Esophagus muscularis mucosa (tissue), 4 donors: Measurements from ENCODE around the gene GLIS1. TPM values are rescaled to one million over a fixed set of nuclear protein-coding genes. Genes with fewer than 3 reads are reported as not detected.

ENCODE experiments used
- DNase-seq: peaks from one replicate; pipeline ENCODE4 v3.0.0-alpha.2; 2017; ENCODE audit errors: extremely low spot score
- H3K27ac ChIP-seq, 4 donors: fragments of 200-600 bp; sonication (generic); replicated peaks in 1 of 4; 1 replicate in 3 of 4; 2 replicates in 1 of 4; pipeline ENCODE4 v1.5.1; 2016 to 2019; ENCODE audit warnings: mild to moderate bottlenecking in 1 of 4
- H3K27me3 ChIP-seq, 4 donors: fragments of 200-600 bp; sonication (generic); one replicate each; pipeline versions ENCODE4 v1.5.1 to v1.6.0; 2016 to 2019
- H3K36me3 ChIP-seq, 4 donors: fragments of 200-600 bp; sonication (generic); one replicate each; pipeline ENCODE4 v1.5.1; 2016 to 2019
- H3K4me1 ChIP-seq, 4 donors: fragments of 200-600 bp; sonication (generic); one replicate each; pipeline ENCODE4 v1.5.1; 2016 to 2019
- H3K4me3 ChIP-seq, 4 donors: fragments of 200-600 bp; sonication (generic); 1 replicate in 2 of 4; 2 replicates in 2 of 4; pipeline ENCODE4 v1.5.1; 2016 to 2019; ENCODE audit warnings: mild to moderate bottlenecking in 4 of 4, moderate library complexity in 1 of 4
- H3K9me3 ChIP-seq, 4 donors: fragments of 200-600 bp; sonication (generic); 1 replicate in 3 of 4; 2 replicates in 1 of 4; pipeline ENCODE4 v1.5.1; 2016 to 2019
- EP300 ChIP-seq: sonication (generic); formaldehyde crosslinking; IDR thresholded peaks from one replicate; pipeline ENCODE4 v1.6.1; 2017; ENCODE audit warnings: antibody characterized with exemption
- POLR2A ChIP-seq: fragments of 450-650 bp; IDR thresholded peaks from one replicate; pipeline ENCODE4 v1.6.1; 2017; ENCODE audit warnings: antibody characterized with exemption, moderate library complexity, mild to moderate bottlenecking, low read depth
- POLR2AphosphoS5 ChIP-seq, 2 donors: sonication (generic); formaldehyde crosslinking; IDR thresholded peaks; one replicate each; pipeline ENCODE4 v1.6.1; 2017; ENCODE audit warnings: antibody characterized with exemption in 2 of 2
- WGBS: methylation state at CpG from one replicate; pipeline ENCODE4 v1.1.5; 2018; 5-methylcytosine and 5-hydroxymethylcytosine counted together
- intact Hi-C: fragments of 100-400 bp; cut with DNase I; formaldehyde crosslinking; loops from one replicate; pipeline ENCODE4 v1.15.1; 2023
- total RNA-seq, 4 donors: library from RNA; depleted of rRNA; stranded (reverse); fragments of >200 nt; gene quantifications; one replicate each; pipeline versions ENCODE4 v1.1.0 to v1.2.1, GENCODE V29; 2016
- TF ChIP-seq, protein P1 (sequence below), 3 experiments: fragments of 200-600 bp in 2 of 3; fragments of 450-650 bp in 1 of 3; sonication (generic) in 2 of 3; IDR thresholded peaks; one replicate each; pipeline ENCODE4 v1.5.1; 2017 to 2019; ENCODE audit warnings: antibody characterized with exemption in 3 of 3, mild to moderate bottlenecking in 2 of 3, moderate library complexity in 1 of 3

GLIS1 gene
- total RNA-seq, 4 donors from 2014 or later = 0.17 to 0.42 TPM; not detected in 2

DNA sequence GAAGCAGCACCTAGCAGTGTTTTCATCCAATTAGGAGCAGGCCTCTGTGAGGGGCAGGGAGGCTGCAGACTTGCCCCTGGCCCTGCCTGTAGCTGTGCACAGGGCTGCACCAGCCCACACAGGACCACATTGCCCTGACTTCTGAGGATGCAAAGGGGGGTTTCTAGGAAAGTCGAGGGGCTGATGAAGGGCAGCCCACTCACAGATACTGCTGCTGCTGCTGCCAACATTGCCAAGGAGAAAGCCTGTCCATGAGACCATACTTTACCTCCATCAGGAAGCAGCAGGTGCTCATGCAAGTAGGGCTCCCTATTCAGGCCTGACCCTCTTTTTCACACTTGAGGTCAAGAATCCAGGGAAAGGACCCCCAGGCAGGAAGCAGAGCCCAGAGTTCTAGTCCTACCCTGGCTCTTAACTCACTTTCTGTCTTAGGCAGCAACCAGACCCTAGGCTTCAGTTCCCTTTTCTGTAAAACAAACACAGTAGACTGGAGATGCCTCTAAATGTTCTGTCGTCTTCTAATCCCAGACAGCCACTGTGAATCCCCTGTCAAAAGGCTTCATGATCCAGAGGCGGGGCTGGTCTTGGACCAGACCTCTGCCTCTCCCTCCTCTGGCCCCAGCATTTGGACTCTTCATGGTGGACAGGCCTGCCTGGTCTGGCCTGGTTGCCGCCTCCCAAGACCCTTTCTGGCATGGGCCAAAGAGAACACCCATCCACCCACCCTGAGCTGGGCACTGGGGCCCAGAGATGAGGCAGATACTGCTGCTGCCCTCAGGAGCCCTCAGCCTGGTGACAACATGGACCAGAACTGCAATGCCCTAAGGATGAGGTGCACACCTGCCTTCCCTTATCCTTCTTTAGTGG, 120.2 kb downstream of the GLIS1 start:
- Histone ChIP-seq H3K27ac (no peak overlapping the region), H3K9me3 (no peaks in the 10 kb centered on the region), H3K27me3 (no peaks in the 10 kb centered on the region), H3K4me1 (peaks cover 0 to 7% (median 0%) of the 10 kb centered on the region in 4 donors), H3K36me3 (no peaks in the 10 kb centered on the region), H3K4me3 (no peak overlapping the region)
- 86% methylated on average over 3 of the region's 4 CpGs for WGBS
- no peak for TF ChIP-seq EP300
- intact Hi-C loops = no loop called here
- no peak for DNase-seq

DNA sequence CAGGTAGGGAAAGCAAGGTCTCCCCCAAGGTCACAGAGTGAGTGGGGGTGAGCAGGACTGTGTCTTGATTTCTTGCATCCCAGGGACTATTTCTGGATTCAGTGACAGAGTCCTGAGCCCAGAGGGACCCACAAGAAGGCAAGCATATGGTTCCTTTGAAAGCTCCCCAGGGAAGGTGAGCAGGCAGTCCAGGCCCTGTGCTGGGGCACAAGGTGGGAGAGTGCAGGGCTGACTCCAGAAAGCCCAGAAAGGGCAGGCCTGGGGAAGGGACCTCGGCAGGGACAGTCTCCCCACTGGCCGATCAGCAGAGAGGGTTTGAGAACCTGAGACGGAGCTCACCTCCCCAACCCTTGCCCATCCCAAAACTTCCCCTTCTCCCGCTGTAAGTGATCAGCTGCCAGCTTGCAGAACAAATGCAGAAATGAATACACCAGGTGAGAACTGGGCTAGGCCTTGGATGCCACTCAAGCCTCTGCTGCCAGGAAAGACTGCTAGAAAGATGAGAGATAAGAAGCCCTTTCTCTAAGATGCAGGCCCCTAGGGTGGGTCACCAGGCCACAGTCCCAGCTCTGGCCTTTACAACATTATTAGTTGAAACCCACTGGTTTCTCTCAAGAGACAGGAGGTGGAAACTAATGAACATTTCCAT, 121.0 kb downstream of the GLIS1 start:
- Histone ChIP-seq H3K27me3 (no peaks in the 10 kb centered on the region), H3K4me3 (no peak overlapping the region), H3K9me3 (no peaks in the 10 kb centered on the region), H3K36me3 (no peaks in the 10 kb centered on the region), H3K4me1 (peaks cover 0 to 7% (median 0%) of the 10 kb centered on the region in 4 donors), H3K27ac (no peak overlapping the region)
- 89% methylated on average over 4 of the region's 4 CpGs for WGBS
- TF ChIP-seq EP300 (no peak), POLR2AphosphoS5 (IDR thresholded peaks at IDR 0.05) (no peak), POLR2A (no peak)
- TF ChIP-seq, protein P1, sequence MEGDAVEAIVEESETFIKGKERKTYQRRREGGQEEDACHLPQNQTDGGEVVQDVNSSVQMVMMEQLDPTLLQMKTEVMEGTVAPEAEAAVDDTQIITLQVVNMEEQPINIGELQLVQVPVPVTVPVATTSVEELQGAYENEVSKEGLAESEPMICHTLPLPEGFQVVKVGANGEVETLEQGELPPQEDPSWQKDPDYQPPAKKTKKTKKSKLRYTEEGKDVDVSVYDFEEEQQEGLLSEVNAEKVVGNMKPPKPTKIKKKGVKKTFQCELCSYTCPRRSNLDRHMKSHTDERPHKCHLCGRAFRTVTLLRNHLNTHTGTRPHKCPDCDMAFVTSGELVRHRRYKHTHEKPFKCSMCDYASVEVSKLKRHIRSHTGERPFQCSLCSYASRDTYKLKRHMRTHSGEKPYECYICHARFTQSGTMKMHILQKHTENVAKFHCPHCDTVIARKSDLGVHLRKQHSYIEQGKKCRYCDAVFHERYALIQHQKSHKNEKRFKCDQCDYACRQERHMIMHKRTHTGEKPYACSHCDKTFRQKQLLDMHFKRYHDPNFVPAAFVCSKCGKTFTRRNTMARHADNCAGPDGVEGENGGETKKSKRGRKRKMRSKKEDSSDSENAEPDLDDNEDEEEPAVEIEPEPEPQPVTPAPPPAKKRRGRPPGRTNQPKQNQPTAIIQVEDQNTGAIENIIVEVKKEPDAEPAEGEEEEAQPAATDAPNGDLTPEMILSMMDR (IDR thresholded peaks at IDR 0.05) = no peak
- intact Hi-C loops = no loop called here
- no peak for DNase-seq

DNA sequence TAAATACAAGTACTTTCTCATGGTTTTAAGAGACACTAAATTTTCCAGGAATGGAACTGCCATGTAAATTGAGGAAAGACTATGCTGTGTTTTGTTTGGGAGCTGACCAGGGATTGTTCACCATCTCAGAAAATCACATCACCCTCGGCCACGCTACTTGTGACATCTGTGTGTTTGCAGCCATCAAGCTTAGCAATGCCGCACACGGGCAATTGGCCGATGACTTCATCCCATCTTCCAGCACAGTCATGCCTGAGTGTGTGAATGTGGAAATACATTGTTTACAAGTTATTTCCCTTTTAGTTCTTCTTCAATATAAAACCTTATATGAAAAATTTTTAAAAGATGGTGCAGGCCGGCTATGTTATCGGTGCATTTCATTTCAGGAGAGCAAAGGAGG, 121.6 kb downstream of the GLIS1 start:
- DNase-seq = no peak
- 91% methylated on average over 7 of the region's 7 CpGs for WGBS
- H3K27me3 ChIP-seq = no peaks in the 10 kb centered on the region
- H3K4me3 ChIP-seq = no peak overlapping the region
- no peaks in the 10 kb centered on the region for H3K36me3 ChIP-seq
- H3K27ac ChIP-seq = no peak overlapping the region
- peaks cover 0 to 7% (median 0%) of the 10 kb centered on the region in 4 donors for H3K4me1 ChIP-seq
- H3K9me3 ChIP-seq = no peaks in the 10 kb centered on the region
- no peak for TF ChIP-seq EP300
- no peak for TF ChIP-seq POLR2A
- TF ChIP-seq POLR2AphosphoS5 (IDR thresholded peaks at IDR 0.05) = no peak
- TF ChIP-seq, protein P1 (IDR thresholded peaks at IDR 0.05) = no peak
- intact Hi-C loops = no loop called here

DNA sequence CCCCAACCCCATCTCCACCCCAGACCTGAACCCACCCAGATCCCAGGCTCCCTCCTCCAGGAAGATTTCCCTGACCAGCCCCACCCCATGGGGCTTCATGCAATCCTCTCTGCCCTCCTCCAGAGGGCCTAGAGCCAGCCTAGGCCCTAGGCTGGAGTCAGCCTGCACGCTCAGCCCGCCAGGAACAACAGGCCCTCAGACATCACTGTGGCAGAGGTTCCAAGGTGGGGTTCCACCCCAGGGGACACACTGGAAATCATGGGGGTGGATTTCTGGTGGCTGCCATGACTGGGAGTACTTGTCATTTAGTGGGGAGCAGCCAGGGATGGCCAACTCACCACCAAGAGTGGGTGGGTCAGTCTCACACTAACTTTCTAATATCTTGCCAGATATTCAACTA, 122.0 kb downstream of the GLIS1 start:
- no peak overlapping the region for H3K4me3 ChIP-seq
- H3K27ac ChIP-seq = no peak overlapping the region
- DNase-seq = no peak
- TF ChIP-seq EP300 = no peak
- TF ChIP-seq POLR2AphosphoS5 (IDR thresholded peaks at IDR 0.05) = no peak
- H3K9me3 ChIP-seq = peaks cover 0 to 1% (median under 1%) of the 10 kb centered on the region in 4 donors
- 100% methylated on average over 2 of the region's 2 CpGs for WGBS
- no peaks in the 10 kb centered on the region for H3K27me3 ChIP-seq
- H3K4me1 ChIP-seq = peaks cover 0 to 7% (median 0%) of the 10 kb centered on the region in 4 donors
- H3K36me3 ChIP-seq = no peaks in the 10 kb centered on the region
- intact Hi-C loops = no loop called here

DNA sequence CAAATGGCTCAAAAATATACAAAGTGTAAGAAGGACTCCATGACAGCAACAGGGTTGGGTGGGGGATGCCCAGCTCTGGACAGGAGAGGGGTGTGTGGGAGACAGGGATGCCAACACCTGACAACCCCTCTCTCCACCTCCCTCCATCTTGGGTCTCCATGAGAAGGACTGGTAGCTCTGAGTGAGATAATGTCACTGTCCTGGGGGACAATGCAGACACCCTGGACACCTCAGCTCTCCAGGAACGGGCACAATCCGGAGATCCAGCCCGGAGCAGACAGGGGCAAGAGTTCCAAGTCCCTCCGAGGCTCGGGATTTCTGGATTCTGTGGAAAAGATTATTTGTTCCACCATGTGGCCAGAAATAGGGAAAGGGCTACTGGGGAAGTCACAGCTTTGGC, 122.5 kb downstream of the GLIS1 start:
- DNase-seq = no peak
- TF ChIP-seq, protein P1 (IDR thresholded peaks at IDR 0.05) = no peak
- TF ChIP-seq POLR2A (no peak), POLR2AphosphoS5 (IDR thresholded peaks at IDR 0.05) (no peak), EP300 (no peak)
- Histone ChIP-seq H3K36me3 (no peaks in the 10 kb centered on the region), H3K9me3 (peaks cover 0 to 5% (median 3%) of the 10 kb centered on the region in 4 donors), H3K27ac (no peak overlapping the region), H3K27me3 (no peaks in the 10 kb centered on the region), H3K4me3 (no peak overlapping the region), H3K4me1 (peaks cover 0 to 7% (median 0%) of the 10 kb centered on the region in 4 donors)
- intact Hi-C loops = no loop called here
- 72% methylated on average over 5 of the region's 5 CpGs for WGBS
